Measurements from ENCODE around the gene RGMB. TPM values are rescaled to one million over a fixed set of nuclear protein-coding genes. Genes with fewer than 3 reads are reported as not detected.

RGMB gene
- total RNA-seq, 1 experiment from 2014 or later, result 16.4 TPM

DNA sequence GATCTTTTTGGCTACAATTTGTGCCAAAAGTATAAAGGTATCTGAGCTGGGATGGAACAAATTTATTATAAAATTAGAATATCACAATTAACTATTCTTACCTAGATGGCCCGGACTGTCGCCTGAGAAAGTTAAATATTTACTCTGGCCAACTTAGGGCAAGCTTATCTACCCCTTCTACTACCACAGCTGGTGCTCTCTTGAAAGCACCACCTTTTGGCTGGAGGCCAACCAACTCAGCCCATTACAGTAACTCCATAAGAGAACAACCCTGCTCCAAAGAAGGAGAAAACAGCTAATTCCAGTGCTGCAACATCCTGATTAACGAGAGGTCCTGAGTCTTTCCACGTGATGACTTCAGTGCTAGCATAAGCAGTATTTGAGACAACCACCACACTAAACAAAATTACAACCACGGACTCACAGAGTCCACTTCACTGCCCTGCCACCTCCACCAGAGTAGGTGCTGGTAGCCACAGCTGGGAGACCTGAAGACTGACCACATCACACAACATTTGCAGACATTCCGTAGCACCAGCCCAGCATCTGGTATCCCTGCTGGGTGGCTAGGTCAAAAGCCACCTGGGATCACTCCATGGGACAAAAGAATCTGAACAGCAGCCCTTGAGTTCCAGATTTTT lies 43.2 kb downstream of the RGMB start:
- DNase-seq, result no peak
- TF ChIP-seq, protein P1, sequence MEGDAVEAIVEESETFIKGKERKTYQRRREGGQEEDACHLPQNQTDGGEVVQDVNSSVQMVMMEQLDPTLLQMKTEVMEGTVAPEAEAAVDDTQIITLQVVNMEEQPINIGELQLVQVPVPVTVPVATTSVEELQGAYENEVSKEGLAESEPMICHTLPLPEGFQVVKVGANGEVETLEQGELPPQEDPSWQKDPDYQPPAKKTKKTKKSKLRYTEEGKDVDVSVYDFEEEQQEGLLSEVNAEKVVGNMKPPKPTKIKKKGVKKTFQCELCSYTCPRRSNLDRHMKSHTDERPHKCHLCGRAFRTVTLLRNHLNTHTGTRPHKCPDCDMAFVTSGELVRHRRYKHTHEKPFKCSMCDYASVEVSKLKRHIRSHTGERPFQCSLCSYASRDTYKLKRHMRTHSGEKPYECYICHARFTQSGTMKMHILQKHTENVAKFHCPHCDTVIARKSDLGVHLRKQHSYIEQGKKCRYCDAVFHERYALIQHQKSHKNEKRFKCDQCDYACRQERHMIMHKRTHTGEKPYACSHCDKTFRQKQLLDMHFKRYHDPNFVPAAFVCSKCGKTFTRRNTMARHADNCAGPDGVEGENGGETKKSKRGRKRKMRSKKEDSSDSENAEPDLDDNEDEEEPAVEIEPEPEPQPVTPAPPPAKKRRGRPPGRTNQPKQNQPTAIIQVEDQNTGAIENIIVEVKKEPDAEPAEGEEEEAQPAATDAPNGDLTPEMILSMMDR (IDR thresholded peaks at IDR 0.05; ENCODE audit: insufficient read depth in 1 of 2, low read depth in 1 of 2, low read length in 1 of 2, severe bottlenecking in 1 of 2, unreplicated experiment in 1 of 2), result no peak

DNA sequence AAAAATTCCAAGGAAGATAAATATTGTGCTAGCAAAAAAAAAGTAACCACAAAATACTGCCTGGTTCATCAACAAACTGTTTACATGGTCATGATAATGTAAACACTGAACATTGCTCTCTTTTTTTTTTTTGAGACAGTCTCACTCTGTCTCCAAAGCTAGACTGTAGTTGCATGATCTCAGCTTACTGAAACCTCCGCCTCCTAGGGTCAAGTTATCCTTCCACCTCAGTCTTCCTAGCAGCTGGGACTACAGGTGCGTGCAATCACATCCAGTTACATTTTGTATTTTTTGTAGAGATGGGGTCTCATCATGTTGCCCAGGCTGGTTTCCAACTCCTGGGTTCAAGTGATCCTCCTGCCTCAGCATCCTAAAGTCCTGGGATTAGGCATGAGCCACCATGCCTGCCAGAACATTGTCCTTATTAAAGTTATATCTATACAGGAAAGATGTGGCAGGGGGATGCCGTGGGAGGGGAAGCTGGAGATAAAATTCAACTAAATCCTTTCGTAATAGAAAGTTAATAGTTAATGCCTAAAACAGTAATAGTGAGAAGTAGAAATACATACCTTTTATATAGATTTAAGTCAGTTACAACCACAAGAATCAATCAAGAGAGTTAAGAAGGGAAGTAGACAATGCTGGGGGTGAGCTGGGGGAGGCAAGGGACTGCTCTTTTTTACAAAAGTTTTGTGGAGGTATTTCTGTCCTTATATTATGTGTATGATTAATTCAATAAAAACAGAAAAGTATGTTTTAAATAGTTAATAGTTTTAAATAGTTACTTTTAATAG lies 52.3 kb downstream of the RGMB start:
- no peak overlapping the region for H3K4me3 ChIP-seq (ENCODE audit: low read depth, low read length)
- Mint-ChIP-seq H3K9me3 (ENCODE audit: unreplicated experiment) (no peaks in the 10 kb centered on the region), H3K4me3 (ENCODE audit: unreplicated experiment) (no peak overlapping the region), H3K27ac (ENCODE audit: unreplicated experiment) (no peak overlapping the region), H3K4me1 (ENCODE audit: low read depth, unreplicated experiment) (no peaks in the 10 kb centered on the region), H3K36me3 (ENCODE audit: insufficient read depth, unreplicated experiment) (no peaks in the 10 kb centered on the region), H3K27me3 (ENCODE audit: insufficient read depth, unreplicated experiment) (no peaks in the 10 kb centered on the region)
- H3K9me3 ChIP-seq, result 0 out of 2 replicates have a peak, but pooled peaks cover 2% of the 10 kb centered on the region
- no peaks in the 10 kb centered on the region for H3K4me1 ChIP-seq
- H3K27me3 ChIP-seq (replicated peaks; ENCODE audit: control insufficient read depth, insufficient read depth, low read length), result no peaks in the 10 kb centered on the region
- H3K36me3 ChIP-seq (ENCODE audit: control insufficient read depth, insufficient read depth, low read length), result no peaks in the 10 kb centered on the region
- TF ChIP-seq, protein P1 (IDR thresholded peaks at IDR 0.05; ENCODE audit: insufficient read depth in 1 of 2, low read depth in 1 of 2, low read length in 1 of 2, severe bottlenecking in 1 of 2, unreplicated experiment in 1 of 2), result no peak
- no peak for DNase-seq
- BruUV-seq (replicated peaks), result no TSS peak
- intact Hi-C loops (cut with micrococcal nuclease; ENCODE audit: unreplicated experiment), result loop anchor here (2.0 to 10.0 kb wide), 2 partner anchors 57 to 1591 kb away; no protein-coding TSS in a partner anchor
- POLR2A ChIA-PET, result no interaction called here
- CTCF ChIA-PET, result no interaction called here

More for the DNA sequence above, 43.2 kb downstream of the RGMB start:
- POLR2A ChIA-PET, result interaction anchor here (0.5 kb wide), 1 partner anchor 34 kb away, joined by 3 read pairs; no protein-coding TSS in a partner anchor
- Histone ChIP-seq H3K4me3 (ENCODE audit: low read depth, low read length) (no peak overlapping the region), H3K36me3 (ENCODE audit: control insufficient read depth, insufficient read depth, low read length) (no peaks in the 10 kb centered on the region), H3K9me3 (peaks cover 8% of the 10 kb centered on the region), H3K4me1 (no peaks in the 10 kb centered on the region), H3K27me3 (replicated peaks; ENCODE audit: control insufficient read depth, insufficient read depth, low read length) (no peaks in the 10 kb centered on the region)
- Mint-ChIP-seq H3K4me1 (ENCODE audit: low read depth, unreplicated experiment) (no peaks in the 10 kb centered on the region), H3K4me3 (ENCODE audit: unreplicated experiment) (no peak overlapping the region), H3K36me3 (ENCODE audit: insufficient read depth, unreplicated experiment) (no peaks in the 10 kb centered on the region), H3K27me3 (ENCODE audit: insufficient read depth, unreplicated experiment) (no peaks in the 10 kb centered on the region), H3K27ac (ENCODE audit: unreplicated experiment) (no peak overlapping the region), H3K9me3 (ENCODE audit: unreplicated experiment) (peaks cover 9% of the 10 kb centered on the region)
- CTCF ChIA-PET, result no interaction called here
- no TSS peak for BruUV-seq (replicated peaks)
- intact Hi-C loops (cut with micrococcal nuclease; ENCODE audit: unreplicated experiment), result no loop called here

DNA sequence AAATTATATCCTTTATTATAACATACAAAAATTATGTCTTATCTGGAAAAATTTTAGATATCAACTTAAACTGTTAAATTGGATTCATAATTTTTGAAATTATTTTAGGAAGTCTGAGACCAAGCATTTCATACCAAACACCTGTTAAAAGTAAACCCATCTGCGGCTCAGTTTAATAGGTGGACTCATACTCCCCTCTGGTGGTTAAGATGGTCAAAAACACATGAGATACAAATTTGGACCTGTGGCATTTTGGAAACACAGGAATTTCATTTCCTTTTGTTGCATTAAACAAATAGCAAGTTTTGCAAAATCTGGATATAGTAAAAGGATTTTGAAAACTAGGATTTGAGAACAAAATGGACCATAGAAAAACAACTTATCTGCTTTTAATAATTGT lies 53.7 kb downstream of the RGMB start:
- Mint-ChIP-seq H3K4me3 (ENCODE audit: unreplicated experiment) (no peak overlapping the region), H3K9me3 (ENCODE audit: unreplicated experiment) (no peaks in the 10 kb centered on the region), H3K27me3 (ENCODE audit: insufficient read depth, unreplicated experiment) (no peaks in the 10 kb centered on the region), H3K4me1 (ENCODE audit: low read depth, unreplicated experiment) (no peaks in the 10 kb centered on the region), H3K27ac (ENCODE audit: unreplicated experiment) (no peak overlapping the region), H3K36me3 (ENCODE audit: insufficient read depth, unreplicated experiment) (no peaks in the 10 kb centered on the region)
- Histone ChIP-seq H3K4me3 (ENCODE audit: low read depth, low read length) (no peak overlapping the region), H3K36me3 (ENCODE audit: control insufficient read depth, insufficient read depth, low read length) (no peaks in the 10 kb centered on the region), H3K9me3 (no peaks in the 10 kb centered on the region), H3K4me1 (no peaks in the 10 kb centered on the region), H3K27me3 (replicated peaks; ENCODE audit: control insufficient read depth, insufficient read depth, low read length) (no peaks in the 10 kb centered on the region)
- ChIA-PET POLR2A (no interaction called here), CTCF (no interaction called here)
- peak in 1 of 2 experiments; percentile 56 for DNase-seq
- BruUV-seq (replicated peaks), result no TSS peak
- intact Hi-C loops (cut with micrococcal nuclease; ENCODE audit: unreplicated experiment), result loop anchor here (1.0 to 10.0 kb wide), 3 partner anchors 58 to 1592 kb away; no protein-coding TSS in a partner anchor
- TF ChIP-seq, protein P1 (IDR thresholded peaks at IDR 0.05; ENCODE audit: insufficient read depth in 1 of 2, low read depth in 1 of 2, low read length in 1 of 2, severe bottlenecking in 1 of 2, unreplicated experiment in 1 of 2), result peak; percentile 54 to 58

Measured in Caco-2 (cell line).